Ovary (tissue), 9 donors: ENCODE data around the gene TMEM135. TPM values are rescaled to one million over a fixed set of nuclear protein-coding genes. Genes with fewer than 3 reads are reported as not detected.

Experiments
- DNase-seq, 5 donors: peaks; one replicate each; pipeline ENCODE4 v3.0.0-alpha.2; 2019 to 2020
- H3K27ac ChIP-seq, 2 donors: fragments of 200-600 bp; one replicate each; pipeline versions ENCODE4 v1.5.1 to v1.8.0; 2019 to 2022
- H3K27me3 ChIP-seq: fragments of 200-600 bp; one replicate; pipeline ENCODE4 v1.8.0; 2022
- H3K36me3 ChIP-seq: fragments of 200-600 bp; sonication (generic); one replicate; pipeline ENCODE4 v1.5.1; 2019
- H3K4me1 ChIP-seq: one replicate; pipeline ENCODE4 v1.8.1; 2013; ENCODE audit warnings: mild to moderate bottlenecking, moderate library complexity; ENCODE audit not compliant: insufficient read depth
- H3K4me3 ChIP-seq: fragments of 200-600 bp; sonication (generic); one replicate; pipeline ENCODE4 v1.5.1; 2017
- H3K9me3 ChIP-seq, 2 donors: fragments of 200-600 bp in 1 of 2; sonication (generic) in 1 of 2; one replicate each; pipeline versions ENCODE4 v1.5.1 to v1.8.1; 2013 to 2019; ENCODE audit warnings: mild to moderate bottlenecking in 1 of 2, moderate library complexity in 1 of 2
- CTCF ChIP-seq, 3 donors: fragments of 450-650 bp in 2 of 3; fragments of 200-600 bp in 1 of 3; IDR thresholded peaks; one replicate each; pipeline versions ENCODE4 v1.5.1 to v1.8.0; 2016 to 2022; ENCODE audit warnings: antibody characterized with exemption in 3 of 3, mild to moderate bottlenecking in 1 of 3
- EP300 ChIP-seq: sonication (generic); formaldehyde crosslinking; IDR thresholded peaks from one replicate; pipeline ENCODE4 v1.6.1; 2017; ENCODE audit warnings: antibody characterized with exemption
- POLR2A ChIP-seq: fragments of 450-650 bp; IDR thresholded peaks from one replicate; pipeline ENCODE4 v1.6.1; 2017; ENCODE audit warnings: antibody characterized with exemption, mild to moderate bottlenecking, moderate library complexity
- WGBS, 3 donors: extraction: QIAGEN DNeasy Blood & Tissue Kit in 1 of 3; methylation state at CpG; one replicate each; pipeline versions ENCODE4 v1.1.5 to v1.1.7; 2013 to 2017; 5-methylcytosine and 5-hydroxymethylcytosine counted together
- intact Hi-C, 4 donors: fragments of 100-400 bp; cut with DNase I; formaldehyde crosslinking; loops; one replicate each; pipeline versions ENCODE4 v1.11.0 to v1.15.1; 2022 to 2023
- polyA plus RNA-seq, 2 donors: library from polyadenylated mRNA; stranded (reverse); fragments of 200-250 nt in 1 of 2; fragments of 350-450 nt in 1 of 2; fragmentation: Illumina TruSeq in 1 of 2; extraction: RNeasy Lipid Tissue Mini Kit (QIAGEN cat#74804) in 1 of 2; gene quantifications; one replicate each; pipeline ENCODE4 v1.2.3, GENCODE V29; 2013 to 2014
- total RNA-seq, 7 donors: library from RNA; depleted of rRNA in 2 of 7; stranded (reverse); fragments of >200 nt in 2 of 7; fragmentation: NEBNext Ultra II Directional in 3 of 7; extraction: Animal tissue kit (Norgen Biotek cat#: 25700) in 3 of 7; gene quantifications; one replicate each; pipeline versions ENCODE4 v1.1.0 to v1.2.4, GENCODE V29; 2016 to 2023
- donor health status: DM: no; HTN: no; CAD: no; lungs with moderate emphysema.
- donor health status: DM: no; HTN: no; CAD: no.
- donor health status: Bipolar disorder and iron deficiency.
- donor health status: DM: yes; HTN: yes; CAD: no.
- donor health status: DM: no; HTN: no; CAD: no.
- donor health status: DM: yes; HTN: yes; CAD: no.

Gene TMEM135
- total and polyA plus RNA-seq, 9 donors = 8.8 to 24.2 (median 19.6) TPM

- peak in 3 of 5 donors; percentile 30 to 41 (median 38) for DNase-seq
- Histone ChIP-seq H3K9me3 (no peaks in the 10 kb centered on the region), H3K4me1 (peaks cover 6% of the 10 kb centered on the region), H3K27ac (no peak overlapping the region), H3K27me3 (no peaks in the 10 kb centered on the region), H3K36me3 (no peaks in the 10 kb centered on the region), H3K4me3 (no peak overlapping the region)
- TF ChIP-seq POLR2A = no peak
- TF ChIP-seq EP300 = no peak
- 7 to 19% (median 11%) methylated on average over 3 of the region's 3 CpGs for WGBS, 3 donors
- intact Hi-C loops = loop anchor here in 2 of 4 donors (5.0 to 10.0 kb wide), 2 partner anchors 85 to 87 kb away; partner anchors contain the start of gene FZD4 (in 1 of the 2)
These were observed 1.6 kb downstream of the TMEM135 start for GRCh38 chr11:87039371-87039770.

DNA sequence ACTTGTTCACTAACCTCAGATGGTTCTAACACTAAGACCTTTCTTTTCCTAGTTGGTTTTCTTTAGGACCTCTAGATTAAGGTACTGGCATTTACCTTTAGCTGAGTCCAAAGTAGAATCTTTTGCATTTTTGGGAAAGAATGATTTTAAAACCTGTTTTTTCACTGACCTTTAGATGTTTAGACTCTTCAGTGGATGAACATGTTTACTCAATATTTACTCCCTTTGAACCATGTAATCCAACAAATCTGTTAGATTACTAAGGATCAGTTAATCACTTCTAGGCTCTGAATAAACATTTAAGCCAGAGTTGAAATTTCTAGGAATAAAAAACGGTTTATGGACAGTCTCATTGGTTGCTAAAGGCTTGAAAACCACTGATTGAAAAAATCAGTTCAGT lies 6.2 kb downstream of the TMEM135 start:
- WGBS, 3 donors = 56 to 68% (median 60%) methylated on average over 1 of the region's 1 CpG
- TF ChIP-seq POLR2A (no peak), EP300 (no peak), CTCF (IDR thresholded peaks at IDR 0.05) (no peak)
- no peak for DNase-seq
- intact Hi-C loops = no loop called here
- no peaks in the 10 kb centered on the region for H3K36me3 ChIP-seq
- H3K27me3 ChIP-seq = no peaks in the 10 kb centered on the region
- peaks cover 3% of the 10 kb centered on the region for H3K4me1 ChIP-seq
- H3K27ac ChIP-seq = no peak overlapping the region
- H3K9me3 ChIP-seq = no peaks in the 10 kb centered on the region
- H3K4me3 ChIP-seq = no peak overlapping the region

- Histone ChIP-seq H3K36me3 (no peaks in the 10 kb centered on the region), H3K9me3 (no peaks in the 10 kb centered on the region), H3K4me3 (no peak overlapping the region), H3K4me1 (no peaks in the 10 kb centered on the region), H3K27ac (no peak overlapping the region), H3K27me3 (no peaks in the 10 kb centered on the region)
- TF ChIP-seq EP300 = no peak
- intact Hi-C loops = no loop called here
- no peak for DNase-seq
- 98 to 99% (median 99%) methylated on average over 2 of the region's 2 CpGs for WGBS, 3 donors
These were observed 9.1 kb downstream of the TMEM135 start for GRCh38 chr11:87046824-87047223.

GRCh38 chr11:87056091-87056490 lies 18.4 kb downstream of the TMEM135 start:
- TF ChIP-seq EP300 = no peak
- no peak for TF ChIP-seq POLR2A
- no peak for TF ChIP-seq CTCF (IDR thresholded peaks at IDR 0.05)
- H3K36me3 ChIP-seq = no peaks in the 10 kb centered on the region
- 63 to 78% (median 66%) methylated on average over 3 of the region's 3 CpGs for WGBS, 3 donors

GRCh38 chr11:87057749-87058148 lies 20.0 kb downstream of the TMEM135 start:
- Histone ChIP-seq H3K36me3 (no peaks in the 10 kb centered on the region), H3K4me3 (no peak overlapping the region), H3K27ac (no peak overlapping the region), H3K27me3 (no peaks in the 10 kb centered on the region), H3K4me1 (peaks cover 4% of the 10 kb centered on the region), H3K9me3 (no peaks in the 10 kb centered on the region)
- TF ChIP-seq CTCF (IDR thresholded peaks at IDR 0.05) (no peak), POLR2A (no peak), EP300 (no peak)
- DNase-seq = no peak
- intact Hi-C loops = no loop called here

More at GRCh38 chr11:87056091-87056490, 18.4 kb downstream of the TMEM135 start:
- Histone ChIP-seq H3K4me3 (no peak overlapping the region), H3K9me3 (no peaks in the 10 kb centered on the region), H3K27ac (no peak overlapping the region), H3K4me1 (peaks cover 4% of the 10 kb centered on the region), H3K27me3 (no peaks in the 10 kb centered on the region)
- no peak for DNase-seq
- intact Hi-C loops = no loop called here
